Activated naive CD4-positive, alpha-beta T cell treated with anti-CD3 and anti-CD28 coated beads, Interleukin-2, amount 10 ng/mL, durations not matched to agents 5 hours and 36 hours (primary cell): ENCODE results near the gene VPS37B. TPM values are rescaled to one million over a fixed set of nuclear protein-coding genes. Genes with fewer than 3 reads are reported as not detected.

Source experiments
- total RNA-seq, 2 experiments: library from RNA; stranded (reverse); gene quantifications; one replicate each; pipeline ENCODE4 v1.2.3, GENCODE V29; 2021

The VPS37B gene, protein sequence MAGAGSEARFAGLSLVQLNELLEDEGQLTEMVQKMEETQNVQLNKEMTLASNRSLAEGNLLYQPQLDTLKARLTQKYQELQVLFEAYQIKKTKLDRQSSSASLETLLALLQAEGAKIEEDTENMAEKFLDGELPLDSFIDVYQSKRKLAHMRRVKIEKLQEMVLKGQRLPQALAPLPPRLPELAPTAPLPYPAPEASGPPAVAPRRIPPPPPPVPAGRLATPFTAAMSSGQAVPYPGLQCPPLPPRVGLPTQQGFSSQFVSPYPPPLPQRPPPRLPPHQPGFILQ
- 10 to 100 TPM; 26.4 to 27.5 TPM for total RNA-seq

DNA sequence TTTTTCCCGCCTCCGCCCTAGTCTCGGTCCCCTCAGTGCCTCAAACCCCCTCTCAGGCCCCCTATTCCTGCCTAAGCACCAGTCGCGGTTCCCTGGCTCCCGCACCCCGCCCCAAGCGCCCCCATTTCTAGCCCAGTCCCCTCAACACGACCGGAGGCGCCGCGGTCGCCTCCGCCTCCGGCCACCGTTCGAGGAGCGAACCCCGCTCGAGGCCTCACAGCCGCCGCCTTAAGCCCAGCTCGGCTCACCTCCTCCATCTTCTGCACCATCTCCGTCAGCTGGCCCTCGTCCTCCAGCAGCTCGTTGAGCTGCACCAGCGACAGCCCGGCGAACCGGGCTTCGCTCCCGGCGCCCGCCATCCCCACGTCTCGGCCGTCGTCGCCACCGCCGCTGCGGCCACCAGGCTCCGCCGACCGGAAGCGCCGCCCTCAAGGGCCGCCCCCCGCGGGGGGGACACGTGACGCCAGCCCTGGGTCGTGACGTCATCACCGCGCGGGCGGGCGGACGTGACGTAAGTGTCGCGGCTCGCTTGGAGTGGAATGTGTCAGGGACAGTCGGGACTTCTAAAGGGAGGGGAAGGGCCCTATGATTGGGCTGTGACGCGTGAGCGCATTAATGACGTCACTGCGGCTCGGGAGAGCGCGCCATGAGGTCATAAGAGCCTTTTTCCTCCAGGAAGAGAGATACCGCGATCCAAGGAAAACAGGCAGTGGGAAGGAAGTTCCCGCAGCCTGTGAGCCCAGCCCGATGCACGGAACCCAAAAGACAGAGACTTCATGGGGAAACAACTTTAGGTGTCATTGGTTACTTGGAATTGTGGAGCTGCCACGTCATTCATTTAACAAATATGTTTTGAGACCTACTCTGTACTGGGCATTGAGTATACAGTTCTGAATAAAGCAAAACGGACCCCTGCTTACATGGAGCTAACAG is at the start of gene VPS37B:
TSS of gene VPS37B (minus strand) at position 421 of the 933 bp plus-strand sequence. CDS start at position 359, 62 bp downstream.

DNA sequence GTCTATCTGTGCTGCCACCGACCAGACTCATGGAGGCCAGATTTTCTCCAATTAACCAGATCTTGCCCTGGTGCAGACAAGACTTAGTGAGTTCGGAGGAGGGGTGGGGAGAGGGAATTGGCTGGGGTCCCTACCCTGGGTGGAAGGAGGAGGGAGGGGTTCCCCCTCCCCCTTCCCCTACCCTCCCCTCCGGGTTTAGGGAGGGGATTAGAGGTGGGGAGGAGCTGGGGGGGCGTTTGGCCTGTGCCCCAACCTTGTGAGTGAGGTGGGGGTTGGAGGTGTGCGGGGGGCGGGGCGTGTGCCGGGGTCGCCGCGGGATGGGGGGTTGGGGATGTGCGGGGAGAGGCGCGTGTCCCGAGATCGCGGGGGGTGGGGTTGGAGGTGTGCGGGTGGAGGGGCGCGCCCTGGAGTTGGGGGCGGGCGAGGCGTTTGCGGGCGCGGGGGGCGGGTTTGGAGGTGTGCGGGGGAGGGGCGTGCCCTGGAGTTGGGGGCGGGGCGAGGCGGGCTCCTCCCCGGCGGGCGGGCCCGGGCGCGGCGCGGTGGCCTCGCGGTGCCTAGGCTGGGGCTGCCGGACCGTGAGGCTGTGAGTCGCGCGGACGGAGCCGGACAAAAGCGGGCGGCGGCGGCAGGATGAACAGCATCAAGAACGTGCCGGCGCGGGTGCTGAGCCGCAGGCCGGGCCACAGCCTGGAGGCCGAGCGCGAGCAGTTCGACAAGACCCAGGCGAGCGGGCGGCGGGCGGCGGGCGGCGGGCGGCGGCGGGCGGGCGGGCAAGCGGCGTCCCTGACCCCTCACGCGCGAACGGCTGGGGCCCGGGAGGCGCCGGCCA is 60.8 kb downstream of the VPS37B start, which contains the start of gene HIP1R:
TSS of gene HIP1R (plus strand) at position 537 of the 829 bp plus-strand sequence. CDS start at position 631, 94 bp downstream.

Other genes with a start within 250 kb of the VPS37B start
- not detected for gene HCAR2, start 192.8 kb downstream of the VPS37B start, total RNA-seq
- not detected for gene HCAR3, start 179.3 kb downstream of the VPS37B start, total RNA-seq
- under 1 TPM; 0.46 to 0.58 TPM for gene HCAR1, start 165.3 kb downstream of the VPS37B start, total RNA-seq
- gene DENR, start 143.3 kb downstream of the VPS37B start, total RNA-seq: 10 to 100 TPM; 49.0 to 50.9 TPM
- gene CCDC62, start 121.6 kb downstream of the VPS37B start, total RNA-seq: under 1 TPM; 0.51 to 0.78 TPM
- gene HIP1R, start 60.7 kb downstream of the VPS37B start, total RNA-seq: 10 to 100 TPM; 34.2 to 36.0 TPM
- gene ABCB9, start 70.3 kb upstream of the VPS37B start, total RNA-seq: 1 to 10 TPM; 5.4 TPM
- 10 to 100 TPM; 22.7 to 24.6 TPM for gene OGFOD2, start 79.1 kb upstream of the VPS37B start, total RNA-seq
- 100 to 1,000 TPM; 162 to 166 TPM for gene ARL6IP4, start 84.6 kb upstream of the VPS37B start, total RNA-seq